ENCODE data around the gene ERCC8. TPM values are rescaled to one million over a fixed set of nuclear protein-coding genes. Genes with fewer than 3 reads are reported as not detected.

ERCC8 gene
- total RNA-seq, 1 experiment from 2014 or later: 15.1 TPM

DNA sequence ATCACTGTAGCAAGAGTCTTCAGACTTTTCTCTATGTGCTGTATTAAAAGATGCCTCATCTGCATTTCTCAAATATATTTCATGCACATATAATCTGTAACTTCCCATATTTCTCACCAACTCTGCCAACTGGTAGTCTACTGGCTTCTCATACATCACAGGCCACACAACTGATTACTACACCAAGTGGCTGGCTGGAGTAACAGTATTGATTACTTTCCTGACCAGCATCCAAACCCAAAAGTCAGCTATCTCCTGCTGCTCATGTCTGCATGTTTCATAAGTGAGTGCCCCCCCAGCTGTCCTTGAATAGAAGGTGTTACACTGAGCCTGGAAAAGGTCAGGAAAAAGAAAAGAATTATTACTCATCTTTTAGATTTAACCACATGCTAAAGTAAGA, 17.4 kb downstream of the ERCC8 start:
- H3K4me1 ChIP-seq (ENCODE audit: control insufficient read depth in 1 of 2, insufficient read depth in 2 of 2, low read length in 2 of 2): no peaks in the 10 kb centered on the region
- no peaks in the 10 kb centered on the region for H3K9me3 ChIP-seq (ENCODE audit: control insufficient read depth in 1 of 2, insufficient read depth in 1 of 2, low read depth in 1 of 2, low read length in 2 of 2)
- peaks cover 0 to 5% of the 10 kb centered on the region in 2 experiments; a peak in 3 of 4 replicates for H3K36me3 ChIP-seq (ENCODE audit: control insufficient read depth in 1 of 2, insufficient read depth in 2 of 2, low read length in 2 of 2)
- H3K27me3 ChIP-seq (ENCODE audit: insufficient read depth, low read length): no peaks in the 10 kb centered on the region
- POLR2A ChIA-PET: no interaction called here
- H3K79me2 ChIP-seq (ENCODE audit: insufficient read depth, low read length): no peaks in the 10 kb centered on the region
- no peak overlapping the region for H3K9ac ChIP-seq (ENCODE audit: low read length)
- CTCF ChIA-PET: interaction anchor here (1.5 kb wide), 1 partner anchor 31 kb away, joined by 4 read pairs; no protein-coding TSS in a partner anchor
- ATAC-seq (no peak), DNase-seq (ENCODE audit: low read depth, low spot score) (no peak)
- no peak for TF ChIP-seq ELF1 (IDR thresholded peaks at IDR 0.05; ENCODE audit: borderline replicate concordance, low read depth)
- no peak for TF ChIP-seq ZNF274 (IDR thresholded peaks at IDR 0.05; ENCODE audit: low read depth, low read length)
- intact Hi-C loops (cut with micrococcal nuclease): loop anchor here (5.0 to 10.0 kb wide), 2 partner anchors 250 to 643 kb away; no protein-coding TSS in a partner anchor
- no peaks in the 10 kb centered on the region for H3K9me2 ChIP-seq (ENCODE audit: insufficient read depth)
- H3K27ac ChIP-seq (ENCODE audit: low read depth, low read length): no peak overlapping the region
- no peak overlapping the region for H3K4me2 ChIP-seq (ENCODE audit: low read length)
- no TSS peak for BruUV-seq (replicated peaks)
- no peak overlapping the region for H3K4me3 ChIP-seq (replicated peaks in 1 of 2; ENCODE audit: low read depth in 1 of 2, low read length in 2 of 2)
- RAD21 ChIA-PET (ENCODE audit: low non-redundant PET in 1 of 2, low total read pairs in 2 of 2, uncharacterized antibody in 2 of 2, unreplicated experiment in 2 of 2): interaction anchor here in 1 of 2 experiments (0.7 kb wide), 1 partner anchor 30 kb away, joined by 3 read pairs; no protein-coding TSS in a partner anchor
- no peaks in the 10 kb centered on the region for H4K20me1 ChIP-seq (ENCODE audit: insufficient read depth)
- no peak overlapping the region for H2AFZ ChIP-seq (ENCODE audit: low read depth, low read length, poor library complexity, severe bottlenecking)

DNA sequence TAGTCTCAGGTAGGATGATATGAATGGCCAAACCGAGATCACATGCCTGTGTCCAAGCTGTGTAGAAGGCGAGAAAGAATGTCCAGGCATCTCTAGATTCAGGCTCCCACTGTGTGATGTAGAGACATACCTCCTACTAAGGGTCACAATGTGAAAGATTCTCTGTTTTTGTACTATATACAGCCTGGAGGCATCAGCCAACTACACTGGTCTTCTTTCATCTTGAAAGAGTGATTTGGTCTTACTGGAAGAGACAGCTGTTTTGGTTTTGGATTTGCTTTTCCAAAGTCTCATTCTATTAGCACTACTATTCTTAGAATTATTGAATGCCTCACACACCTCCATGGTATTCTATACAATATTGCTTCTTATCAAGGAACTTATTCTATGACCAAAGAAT, 26.4 kb downstream of the ERCC8 start:
- CTCF ChIA-PET: no interaction called here
- Histone ChIP-seq H3K4me3 (replicated peaks in 1 of 2; ENCODE audit: low read depth in 1 of 2, low read length in 2 of 2) (no peak overlapping the region), H3K4me2 (ENCODE audit: low read length) (no peak overlapping the region), H3K4me1 (ENCODE audit: control insufficient read depth in 1 of 2, insufficient read depth in 2 of 2, low read length in 2 of 2) (no peaks in the 10 kb centered on the region), H3K9ac (ENCODE audit: low read length) (no peak overlapping the region), H3K79me2 (ENCODE audit: insufficient read depth, low read length) (no peaks in the 10 kb centered on the region), H2AFZ (ENCODE audit: low read depth, low read length, poor library complexity, severe bottlenecking) (no peak overlapping the region), H3K9me2 (ENCODE audit: insufficient read depth) (no peaks in the 10 kb centered on the region), H4K20me1 (ENCODE audit: insufficient read depth) (no peaks in the 10 kb centered on the region), H3K9me3 (ENCODE audit: control insufficient read depth in 1 of 2, insufficient read depth in 1 of 2, low read depth in 1 of 2, low read length in 2 of 2) (no peaks in the 10 kb centered on the region), H3K36me3 (ENCODE audit: control insufficient read depth in 1 of 2, insufficient read depth in 2 of 2, low read length in 2 of 2) (peaks cover 0 to 5% of the 10 kb centered on the region in 2 experiments; a peak in 2 of 4 replicates), H3K27ac (ENCODE audit: low read depth, low read length) (no peak overlapping the region), H3K27me3 (ENCODE audit: insufficient read depth, low read length) (no peaks in the 10 kb centered on the region)
- BruUV-seq (replicated peaks): no TSS peak
- POLR2A ChIA-PET: no interaction called here
- ATAC-seq (no peak), DNase-seq (ENCODE audit: low read depth, low spot score) (no peak)
- intact Hi-C loops (cut with micrococcal nuclease): no loop called here
- RAD21 ChIA-PET (ENCODE audit: low non-redundant PET in 1 of 2, low total read pairs in 2 of 2, uncharacterized antibody in 2 of 2, unreplicated experiment in 2 of 2): no interaction called here
- TF ChIP-seq, protein P1, sequence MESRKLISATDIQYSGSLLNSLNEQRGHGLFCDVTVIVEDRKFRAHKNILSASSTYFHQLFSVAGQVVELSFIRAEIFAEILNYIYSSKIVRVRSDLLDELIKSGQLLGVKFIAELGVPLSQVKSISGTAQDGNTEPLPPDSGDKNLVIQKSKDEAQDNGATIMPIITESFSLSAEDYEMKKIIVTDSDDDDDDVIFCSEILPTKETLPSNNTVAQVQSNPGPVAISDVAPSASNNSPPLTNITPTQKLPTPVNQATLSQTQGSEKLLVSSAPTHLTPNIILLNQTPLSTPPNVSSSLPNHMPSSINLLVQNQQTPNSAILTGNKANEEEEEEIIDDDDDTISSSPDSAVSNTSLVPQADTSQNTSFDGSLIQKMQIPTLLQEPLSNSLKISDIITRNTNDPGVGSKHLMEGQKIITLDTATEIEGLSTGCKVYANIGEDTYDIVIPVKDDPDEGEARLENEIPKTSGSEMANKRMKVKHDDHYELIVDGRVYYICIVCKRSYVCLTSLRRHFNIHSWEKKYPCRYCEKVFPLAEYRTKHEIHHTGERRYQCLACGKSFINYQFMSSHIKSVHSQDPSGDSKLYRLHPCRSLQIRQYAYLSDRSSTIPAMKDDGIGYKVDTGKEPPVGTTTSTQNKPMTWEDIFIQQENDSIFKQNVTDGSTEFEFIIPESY (IDR thresholded peaks at IDR 0.05; ENCODE audit: extremely low read depth, insufficient replicate concordance, low read length): no peak
- no peak for TF ChIP-seq SP1 (IDR thresholded peaks at IDR 0.05; ENCODE audit: low read depth)
- TF ChIP-seq, protein P2, sequence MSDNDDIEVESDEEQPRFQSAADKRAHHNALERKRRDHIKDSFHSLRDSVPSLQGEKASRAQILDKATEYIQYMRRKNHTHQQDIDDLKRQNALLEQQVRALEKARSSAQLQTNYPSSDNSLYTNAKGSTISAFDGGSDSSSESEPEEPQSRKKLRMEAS (IDR thresholded peaks at IDR 0.05): no peak
- TF ChIP-seq EZH2phosphoT487 (IDR thresholded peaks at IDR 0.05; ENCODE audit: borderline replicate concordance): no peak
- TF ChIP-seq FOSL1 (IDR thresholded peaks at IDR 0.05; ENCODE audit: low read depth): no peak
- no peak for TF ChIP-seq EZH2 (IDR thresholded peaks at IDR 0.05)
- TF ChIP-seq ELF1 (IDR thresholded peaks at IDR 0.05; ENCODE audit: borderline replicate concordance, low read depth): no peak
- TF ChIP-seq, protein P3, sequence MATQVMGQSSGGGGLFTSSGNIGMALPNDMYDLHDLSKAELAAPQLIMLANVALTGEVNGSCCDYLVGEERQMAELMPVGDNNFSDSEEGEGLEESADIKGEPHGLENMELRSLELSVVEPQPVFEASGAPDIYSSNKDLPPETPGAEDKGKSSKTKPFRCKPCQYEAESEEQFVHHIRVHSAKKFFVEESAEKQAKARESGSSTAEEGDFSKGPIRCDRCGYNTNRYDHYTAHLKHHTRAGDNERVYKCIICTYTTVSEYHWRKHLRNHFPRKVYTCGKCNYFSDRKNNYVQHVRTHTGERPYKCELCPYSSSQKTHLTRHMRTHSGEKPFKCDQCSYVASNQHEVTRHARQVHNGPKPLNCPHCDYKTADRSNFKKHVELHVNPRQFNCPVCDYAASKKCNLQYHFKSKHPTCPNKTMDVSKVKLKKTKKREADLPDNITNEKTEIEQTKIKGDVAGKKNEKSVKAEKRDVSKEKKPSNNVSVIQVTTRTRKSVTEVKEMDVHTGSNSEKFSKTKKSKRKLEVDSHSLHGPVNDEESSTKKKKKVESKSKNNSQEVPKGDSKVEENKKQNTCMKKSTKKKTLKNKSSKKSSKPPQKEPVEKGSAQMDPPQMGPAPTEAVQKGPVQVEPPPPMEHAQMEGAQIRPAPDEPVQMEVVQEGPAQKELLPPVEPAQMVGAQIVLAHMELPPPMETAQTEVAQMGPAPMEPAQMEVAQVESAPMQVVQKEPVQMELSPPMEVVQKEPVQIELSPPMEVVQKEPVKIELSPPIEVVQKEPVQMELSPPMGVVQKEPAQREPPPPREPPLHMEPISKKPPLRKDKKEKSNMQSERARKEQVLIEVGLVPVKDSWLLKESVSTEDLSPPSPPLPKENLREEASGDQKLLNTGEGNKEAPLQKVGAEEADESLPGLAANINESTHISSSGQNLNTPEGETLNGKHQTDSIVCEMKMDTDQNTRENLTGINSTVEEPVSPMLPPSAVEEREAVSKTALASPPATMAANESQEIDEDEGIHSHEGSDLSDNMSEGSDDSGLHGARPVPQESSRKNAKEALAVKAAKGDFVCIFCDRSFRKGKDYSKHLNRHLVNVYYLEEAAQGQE (IDR thresholded peaks at IDR 0.05; ENCODE audit: low read depth): no peak
- TF ChIP-seq TCF7L2 (IDR thresholded peaks at IDR 0.05; ENCODE audit: borderline replicate concordance, extremely low read depth, insufficient read depth, insufficient read length): no peak
- TF ChIP-seq CEBPB (IDR thresholded peaks at IDR 0.05; ENCODE audit: low read depth): no peak
- no peak for TF ChIP-seq ZFX (IDR thresholded peaks at IDR 0.05)
- no peak for TF ChIP-seq POLR2AphosphoS5 (IDR thresholded peaks at IDR 0.05; ENCODE audit: low read depth, low read length)
- no peak for TF ChIP-seq CBX3 (IDR thresholded peaks at IDR 0.05; ENCODE audit: low read depth)
